ENCODE data around the gene MLLT10.
A peak's percentile ranks its signal among the peaks of the same experiment; 100 is the strongest.

The MLLT10 gene

GRCh38 chr10:21726601-21727225 lies 192.7 kb downstream of the MLLT10 start (continued):
- no peak for TF ChIP-seq POU6F1 (CRISPR knock-in tag; IDR thresholded peaks at IDR 0.05; ENCODE audit: borderline replicate concordance, low read depth)
- TF ChIP-seq ARNTL (CRISPR knock-in tag; IDR thresholded peaks at IDR 0.05; ENCODE audit: borderline replicate concordance, low read depth): no peak
- no peak for TF ChIP-seq ZC3H10 (CRISPR knock-in tag; IDR thresholded peaks at IDR 0.05)
- no peak for TF ChIP-seq TSHZ2 (CRISPR knock-in tag; IDR thresholded peaks at IDR 0.05)
- TF ChIP-seq SNAI2 (CRISPR knock-in tag; IDR thresholded peaks at IDR 0.05): no peak
- TF ChIP-seq CSRNP3 (CRISPR knock-in tag; IDR thresholded peaks at IDR 0.05): no peak

GRCh38 chr10:21727452-21728168 lies 193.6 kb downstream of the MLLT10 start:
- TF ChIP-seq CREB5 (CRISPR knock-in tag; IDR thresholded peaks at IDR 0.05; ENCODE audit: low read depth) (no peak), TCF4 (CRISPR knock-in tag; IDR thresholded peaks at IDR 0.05; ENCODE audit: borderline replicate concordance) (peak; percentile 54; the same call in 1 of the 2 replicates), CSRNP3 (CRISPR knock-in tag; IDR thresholded peaks at IDR 0.05) (0 out of 2 replicates have a peak, but pooled peaks have one; percentile 24), TSHZ2 (CRISPR knock-in tag; IDR thresholded peaks at IDR 0.05) (0 out of 2 replicates have a peak, but pooled peaks have one; percentile 36), TOX (CRISPR knock-in tag; IDR thresholded peaks at IDR 0.05; ENCODE audit: borderline replicate concordance) (no peak), PPARA (CRISPR knock-in tag; IDR thresholded peaks at IDR 0.05; ENCODE audit: borderline replicate concordance) (no peak), ISL1 (CRISPR knock-in tag; IDR thresholded peaks at IDR 0.05) (peak; percentile 81)
- peak; percentile 25 for ATAC-seq

- TF ChIP-seq TCF4 (CRISPR knock-in tag; IDR thresholded peaks at IDR 0.05; ENCODE audit: borderline replicate concordance) (no peak), CSRNP3 (CRISPR knock-in tag; IDR thresholded peaks at IDR 0.05) (no peak), OSR1 (CRISPR knock-in tag; IDR thresholded peaks at IDR 0.05) (no peak), TSHZ2 (CRISPR knock-in tag; IDR thresholded peaks at IDR 0.05) (no peak), CSDC2 (CRISPR knock-in tag; IDR thresholded peaks at IDR 0.05) (no peak), ZNF8 (CRISPR knock-in tag; IDR thresholded peaks at IDR 0.05) (no peak), ZFP30 (CRISPR knock-in tag; IDR thresholded peaks at IDR 0.05) (no peak), ZFP3 (CRISPR knock-in tag; IDR thresholded peaks at IDR 0.05) (no peak), ISL1 (CRISPR knock-in tag; IDR thresholded peaks at IDR 0.05) (no peak), SNAI2 (CRISPR knock-in tag; IDR thresholded peaks at IDR 0.05) (no peak), BACH2 (CRISPR knock-in tag; IDR thresholded peaks at IDR 0.05; ENCODE audit: borderline replicate concordance) (no peak)
- ATAC-seq: no peak
Observed at GRCh38 chr10:21728618-21729017, 194.6 kb downstream of the MLLT10 start.
